Breast epithelium (tissue), 4 donors: ENCODE measurements around the gene CTSO. TPM values are rescaled to one million over a fixed set of nuclear protein-coding genes. Genes with fewer than 3 reads are reported as not detected.
"Not testable (repeated sequence)": the region's sequence is repeated elsewhere in the genome, so short reads cannot be mapped to it uniquely, and the experiment has no call there.

Source experiments
- DNase-seq, 2 donors: peaks; one replicate each; pipeline ENCODE4 v3.0.0-alpha.2; 2019; ENCODE audit warnings: low spot score in 2 of 2
- H3K27ac ChIP-seq, 2 donors: fragments of 200-600 bp; sonication (generic) in 1 of 2; one replicate each; pipeline ENCODE4 v1.5.1; 2016 to 2019; ENCODE audit warnings: mild to moderate bottlenecking in 1 of 2
- H3K27me3 ChIP-seq, 2 donors: fragments of 200-600 bp; sonication (generic) in 1 of 2; one replicate each; pipeline versions ENCODE4 v1.5.1 to v1.6.0; 2017 to 2019; ENCODE audit warnings: control low read depth in 1 of 2, mild to moderate bottlenecking in 1 of 2
- H3K36me3 ChIP-seq: fragments of 200-600 bp; one replicate; pipeline ENCODE4 v1.5.1; 2019
- H3K4me1 ChIP-seq, 2 donors: fragments of 200-600 bp; sonication (generic); one replicate each; pipeline ENCODE4 v1.5.1; 2016 to 2019; ENCODE audit warnings: control low read depth in 1 of 2
- H3K4me3 ChIP-seq, 3 donors: fragments of 200-600 bp; sonication (generic); 1 replicate in 2 of 3; 2 replicates in 1 of 3; pipeline ENCODE4 v1.5.1; 2016 to 2019; ENCODE audit warnings: mild to moderate bottlenecking in 3 of 3, moderate library complexity in 2 of 3
- H3K9me3 ChIP-seq, 2 donors: fragments of 200-600 bp; sonication (generic) in 1 of 2; one replicate each; pipeline ENCODE4 v1.5.1; 2016 to 2019; ENCODE audit warnings: control low read depth in 1 of 2
- CTCF ChIP-seq, 3 donors: fragments of 450-650 bp; IDR thresholded peaks; one replicate each; pipeline ENCODE4 v1.5.1; 2016 to 2017; ENCODE audit warnings: antibody characterized with exemption in 3 of 3, mild to moderate bottlenecking in 3 of 3, moderate library complexity in 3 of 3
- POLR2A ChIP-seq: fragments of 450-650 bp; IDR thresholded peaks from one replicate; pipeline ENCODE4 v1.6.1; 2016; ENCODE audit warnings: antibody characterized with exemption, mild to moderate bottlenecking, moderate library complexity
- POLR2AphosphoS5 ChIP-seq, 3 donors: sonication (generic); formaldehyde crosslinking; IDR thresholded peaks; one replicate each; pipeline ENCODE4 v1.6.1; 2017; ENCODE audit warnings: antibody characterized with exemption in 3 of 3
- intact Hi-C: fragments of 100-400 bp; cut with DNase I; formaldehyde crosslinking; loops from one replicate; pipeline ENCODE4 v1.15.1; 2023; ENCODE audit warnings: low total_unique reads
- total RNA-seq, 3 donors: library from RNA; depleted of rRNA; stranded (reverse); fragments of >200 nt; gene quantifications; one replicate each; pipeline ENCODE4 v1.1.0, GENCODE V29; 2016

Gene CTSO
- total RNA-seq, 3 donors from 2014 or later = 19.4 to 37.5 (median 20.0) TPM

GRCh38 chr4:155904331-155904730 is 49.3 kb downstream of the CTSO start:
- TF ChIP-seq POLR2AphosphoS5 (IDR thresholded peaks at IDR 0.05) = no peak
- TF ChIP-seq POLR2A = no peak
- TF ChIP-seq CTCF (IDR thresholded peaks at IDR 0.05) = no peak
- Histone ChIP-seq H3K27me3 (no peaks in the 10 kb centered on the region), H3K9me3 (no peaks in the 10 kb centered on the region), H3K4me1 (no peaks in the 10 kb centered on the region), H3K36me3 (no peaks in the 10 kb centered on the region), H3K27ac (no peak overlapping the region), H3K4me3 (no peak overlapping the region)
- DNase-seq = no peak
- intact Hi-C loops = no loop called here

GRCh38 chr4:155903453-155903852 is 50.2 kb downstream of the CTSO start, which contains the start of gene TDO2:
Gene TDO2, plus strand, starts transcription at chr4:155903696. Its CDS starts 63 bp downstream, at chr4:155903759.
- H3K4me1 ChIP-seq = no peaks in the 10 kb centered on the region
- no peaks in the 10 kb centered on the region for H3K9me3 ChIP-seq
- TF ChIP-seq POLR2AphosphoS5 (IDR thresholded peaks at IDR 0.05) = no peak
- no peak for TF ChIP-seq POLR2A
- no peak for TF ChIP-seq CTCF (IDR thresholded peaks at IDR 0.05)
- no peaks in the 10 kb centered on the region for H3K36me3 ChIP-seq
- intact Hi-C loops = no loop called here
- no peak for DNase-seq
- H3K4me3 ChIP-seq = no peak within 1 kb of the TSS
- H3K27me3 ChIP-seq = no peaks in the 10 kb centered on the region
- no peak within 1 kb of the TSS for H3K27ac ChIP-seq

GRCh38 chr4:155901013-155901412 is 52.7 kb downstream of the CTSO start:
- H3K36me3 ChIP-seq = no peaks in the 10 kb centered on the region
- H3K9me3 ChIP-seq = no peaks in the 10 kb centered on the region
- intact Hi-C loops = no loop called here
- H3K4me3 ChIP-seq = no peak overlapping the region
- no peak for TF ChIP-seq POLR2AphosphoS5 (IDR thresholded peaks at IDR 0.05)
- no peak for TF ChIP-seq CTCF (IDR thresholded peaks at IDR 0.05)
- TF ChIP-seq POLR2A = no peak
- no peaks in the 10 kb centered on the region for H3K4me1 ChIP-seq
- H3K27me3 ChIP-seq = no peaks in the 10 kb centered on the region
- no peak for DNase-seq
- H3K27ac ChIP-seq = no peak overlapping the region

GRCh38 chr4:155900381-155900780 is 53.3 kb downstream of the CTSO start:
- Histone ChIP-seq H3K4me1 (no peaks in the 10 kb centered on the region), H3K4me3 (no peak overlapping the region), H3K9me3 (no peaks in the 10 kb centered on the region), H3K36me3 (no peaks in the 10 kb centered on the region), H3K27me3 (no peaks in the 10 kb centered on the region), H3K27ac (no peak overlapping the region)
- DNase-seq = no peak
- no peak for TF ChIP-seq CTCF (IDR thresholded peaks at IDR 0.05)
- TF ChIP-seq POLR2A = no peak
- no peak for TF ChIP-seq POLR2AphosphoS5 (IDR thresholded peaks at IDR 0.05)
- intact Hi-C loops = no loop called here

- H3K36me3 ChIP-seq = no peaks in the 10 kb centered on the region
- TF ChIP-seq POLR2AphosphoS5 (IDR thresholded peaks at IDR 0.05) (no peak), POLR2A (no peak), CTCF (IDR thresholded peaks at IDR 0.05) (no peak)
- DNase-seq = no peak
- H3K4me3 ChIP-seq = no peak overlapping the region
- no peaks in the 10 kb centered on the region for H3K4me1 ChIP-seq
- no peak overlapping the region for H3K27ac ChIP-seq
- no peaks in the 10 kb centered on the region for H3K27me3 ChIP-seq
- intact Hi-C loops = no loop called here
- H3K9me3 ChIP-seq = no peaks in the 10 kb centered on the region
These were observed 53.8 kb downstream of the CTSO start for GRCh38 chr4:155899891-155900290.

GRCh38 chr4:155898371-155898770 is 55.3 kb downstream of the CTSO start:
- H3K36me3 ChIP-seq, H3K27ac ChIP-seq, DNase-seq, H3K4me3 ChIP-seq, H3K27me3 ChIP-seq, H3K4me1 ChIP-seq, H3K9me3 ChIP-seq, intact Hi-C loops: not testable (repeated sequence)
